ENCODE measurements around the gene RCN2.

The RCN2 gene

DNA sequence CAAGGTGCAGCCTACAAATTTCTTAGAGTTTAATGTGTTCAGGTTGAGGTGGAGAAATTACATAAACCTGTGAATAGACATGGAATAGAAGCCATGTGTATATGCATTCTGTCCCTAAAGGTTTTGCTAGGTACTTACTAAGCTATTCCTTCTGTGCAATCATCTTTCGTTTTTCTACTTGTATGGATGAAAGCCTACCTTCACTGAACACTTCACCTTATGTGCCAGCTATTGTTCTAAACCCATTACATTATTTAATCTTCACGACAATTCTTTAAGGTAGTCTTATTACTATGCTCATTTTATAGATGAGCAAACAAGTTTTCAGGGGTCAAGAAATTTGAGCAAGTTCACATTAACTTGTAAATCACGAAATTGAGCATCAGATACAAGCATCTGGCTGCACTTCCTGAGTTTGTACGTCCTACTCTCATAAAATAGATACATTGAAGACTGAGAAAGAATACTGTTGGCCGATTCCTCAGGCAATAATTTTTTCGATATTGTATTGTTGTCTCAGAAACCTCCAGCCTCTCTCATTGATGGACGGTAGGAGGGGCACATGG, 635 bp upstream of the RCN2 start:
- TF ChIP-seq, protein P1, sequence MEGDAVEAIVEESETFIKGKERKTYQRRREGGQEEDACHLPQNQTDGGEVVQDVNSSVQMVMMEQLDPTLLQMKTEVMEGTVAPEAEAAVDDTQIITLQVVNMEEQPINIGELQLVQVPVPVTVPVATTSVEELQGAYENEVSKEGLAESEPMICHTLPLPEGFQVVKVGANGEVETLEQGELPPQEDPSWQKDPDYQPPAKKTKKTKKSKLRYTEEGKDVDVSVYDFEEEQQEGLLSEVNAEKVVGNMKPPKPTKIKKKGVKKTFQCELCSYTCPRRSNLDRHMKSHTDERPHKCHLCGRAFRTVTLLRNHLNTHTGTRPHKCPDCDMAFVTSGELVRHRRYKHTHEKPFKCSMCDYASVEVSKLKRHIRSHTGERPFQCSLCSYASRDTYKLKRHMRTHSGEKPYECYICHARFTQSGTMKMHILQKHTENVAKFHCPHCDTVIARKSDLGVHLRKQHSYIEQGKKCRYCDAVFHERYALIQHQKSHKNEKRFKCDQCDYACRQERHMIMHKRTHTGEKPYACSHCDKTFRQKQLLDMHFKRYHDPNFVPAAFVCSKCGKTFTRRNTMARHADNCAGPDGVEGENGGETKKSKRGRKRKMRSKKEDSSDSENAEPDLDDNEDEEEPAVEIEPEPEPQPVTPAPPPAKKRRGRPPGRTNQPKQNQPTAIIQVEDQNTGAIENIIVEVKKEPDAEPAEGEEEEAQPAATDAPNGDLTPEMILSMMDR (IDR thresholded peaks at IDR 0.05): no peak

DNA sequence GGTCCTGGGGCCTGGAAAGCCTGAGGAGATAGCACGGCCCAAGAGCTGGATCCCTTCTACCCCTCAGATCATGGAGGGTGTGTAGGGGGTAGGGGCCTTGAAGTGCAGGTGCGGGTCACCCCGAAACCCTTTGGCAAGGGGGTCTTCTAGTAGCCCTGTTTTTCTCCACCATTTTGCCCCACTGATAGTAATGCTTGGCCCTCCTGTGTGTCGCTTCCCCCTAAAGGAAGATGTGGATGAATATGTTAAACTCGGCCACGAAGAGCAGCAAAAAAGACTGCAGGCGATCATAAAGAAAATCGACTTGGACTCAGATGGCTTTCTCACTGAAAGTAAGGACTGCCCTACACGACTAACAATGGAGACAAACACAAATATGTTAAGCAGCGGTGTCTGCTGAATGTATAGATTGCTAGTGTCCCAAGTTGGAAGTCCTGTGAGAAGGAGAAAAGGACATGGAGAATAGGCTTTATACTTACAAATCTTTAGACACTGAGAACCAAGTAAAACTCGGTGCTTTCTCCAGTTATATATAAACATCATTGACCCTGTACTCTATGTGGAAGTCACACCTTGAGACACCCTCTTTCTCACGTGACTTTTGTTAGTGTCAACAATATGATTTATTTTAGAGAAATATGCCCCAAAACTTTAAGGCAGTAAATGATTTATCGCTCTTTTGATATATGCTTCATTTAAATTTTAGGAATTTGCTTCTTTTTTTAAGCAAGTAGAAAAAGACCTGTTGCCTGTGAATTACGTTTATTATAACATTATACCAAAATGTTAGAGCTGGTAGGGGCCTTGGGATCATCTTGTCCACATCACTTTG, 802 bp downstream of the RCN2 start:
- TF ChIP-seq, protein P1 (IDR thresholded peaks at IDR 0.05): no peak

DNA sequence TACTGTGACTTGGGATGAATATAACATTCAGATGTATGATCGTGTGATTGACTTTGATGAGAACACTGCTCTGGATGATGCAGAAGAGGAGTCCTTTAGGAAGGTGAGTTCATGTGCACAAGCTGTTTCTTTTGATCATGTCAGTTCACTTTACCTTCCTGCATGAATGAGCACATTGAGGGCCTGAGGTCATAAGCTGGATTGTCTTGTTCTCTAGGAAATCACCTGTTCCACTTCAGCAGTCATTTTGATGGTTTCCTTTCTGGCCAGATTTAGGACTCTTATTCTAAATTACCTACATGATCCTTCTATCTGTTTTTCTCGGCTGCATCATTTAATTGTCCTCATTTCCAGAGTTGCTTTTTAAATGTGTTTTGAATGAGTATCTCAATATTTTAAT, 4.1 kb downstream of the RCN2 start:
- TF ChIP-seq, protein P1 (IDR thresholded peaks at IDR 0.05): no peak

DNA sequence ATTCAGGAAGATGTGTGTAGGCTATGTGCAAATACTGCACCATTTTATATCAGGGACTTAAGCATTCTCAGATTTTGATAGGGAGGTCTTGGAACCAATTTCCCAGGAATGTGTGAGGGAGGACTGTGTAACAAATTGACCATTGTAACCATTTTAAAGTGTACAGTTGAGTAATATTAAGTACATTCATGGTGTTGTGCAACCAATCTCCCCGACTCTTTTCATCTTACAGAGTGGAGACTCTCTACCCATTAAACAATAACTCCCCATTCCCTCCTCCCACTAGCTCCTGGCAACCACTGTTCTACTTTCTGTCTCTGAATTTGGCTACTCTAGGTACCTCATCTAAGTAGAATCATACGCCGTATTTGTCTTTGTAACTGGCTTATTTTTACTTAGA, 5.1 kb downstream of the RCN2 start:
- TF ChIP-seq, protein P1 (IDR thresholded peaks at IDR 0.05): no peak

DNA sequence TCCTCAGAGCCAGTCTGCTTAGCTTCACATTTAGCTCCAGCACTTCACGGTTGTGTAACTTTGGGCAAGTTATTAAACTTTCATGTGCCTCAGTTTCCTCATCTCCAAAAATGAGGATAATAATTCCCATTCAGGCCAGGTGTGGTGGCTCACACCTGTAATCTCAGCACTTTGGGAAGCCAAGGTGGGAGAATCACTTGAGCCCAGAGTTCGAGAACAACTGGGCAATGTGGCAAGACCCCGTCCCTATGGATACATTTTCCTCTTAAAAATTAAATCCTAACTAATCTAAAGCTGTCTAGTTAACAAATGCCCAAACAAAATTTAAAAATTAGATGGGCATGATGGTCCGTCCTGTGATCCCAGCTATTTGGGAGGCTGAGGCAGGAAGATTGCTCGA, 7.2 kb downstream of the RCN2 start:
- TF ChIP-seq, protein P1 (IDR thresholded peaks at IDR 0.05): no peak

DNA sequence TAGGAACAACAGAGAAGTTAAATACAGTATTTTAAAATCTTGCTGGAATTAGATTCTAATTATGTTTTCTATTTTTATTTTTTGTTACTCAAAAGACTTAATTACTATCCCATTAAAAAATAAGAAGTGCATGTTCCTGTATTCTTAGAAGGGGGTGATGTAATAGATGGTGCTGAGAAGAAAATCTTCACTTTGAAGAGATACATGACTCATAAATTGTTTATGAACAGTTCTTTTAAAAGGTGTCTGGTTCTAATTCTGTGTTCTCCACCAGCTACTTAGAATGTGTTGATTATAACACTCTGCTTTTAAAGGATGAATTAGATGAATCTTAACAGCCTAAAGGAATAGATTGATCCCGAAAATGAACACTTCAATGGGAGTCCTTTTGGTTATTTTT, 8.2 kb downstream of the RCN2 start:
- TF ChIP-seq, protein P1 (IDR thresholded peaks at IDR 0.05): no peak

DNA sequence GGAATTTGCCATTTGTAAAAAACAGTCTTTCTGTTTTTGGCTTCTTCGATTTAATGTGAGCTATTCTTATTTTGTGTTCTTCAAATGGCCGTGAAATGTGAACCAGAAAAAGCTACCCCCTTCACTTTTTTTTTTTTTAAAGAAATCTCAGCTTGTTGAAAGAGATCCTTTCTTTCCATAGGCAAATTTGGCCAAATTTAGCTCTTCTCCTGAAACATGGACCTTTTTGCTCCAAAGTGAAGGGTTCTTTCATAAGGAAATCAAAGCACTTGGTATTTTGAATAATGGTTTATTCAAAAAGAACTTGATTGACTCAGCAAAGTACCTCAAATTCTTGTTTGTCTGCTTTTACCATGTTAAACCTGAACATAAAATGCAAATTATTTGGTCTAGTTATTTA, 10.1 kb downstream of the RCN2 start:
- TF ChIP-seq, protein P1 (IDR thresholded peaks at IDR 0.05): no peak

Data from LNCAP (cell line).